ENCODE results near the gene INTS7. TPM values are rescaled to one million over a fixed set of nuclear protein-coding genes. Genes with fewer than 3 reads are reported as not detected.

INTS7 gene
- total RNA-seq, 2 donors from 2014 or later, result 4.7 to 16.9 TPM

GRCh38 chr1:211935448-211935970 is 99.8 kb downstream of the INTS7 start:
- TF ChIP-seq CTCF (IDR thresholded peaks at IDR 0.05), result no peak
- no peak overlapping the region for H3K4me3 ChIP-seq
- no peak overlapping the region for H3K27ac ChIP-seq
- peaks cover 0 to 3% of the 10 kb centered on the region in 2 donors for H3K4me1 ChIP-seq (ENCODE audit: control insufficient read depth in 1 of 2, low read depth in 2 of 2)
- no peak for DNase-seq (ENCODE audit: low spot score)
- no peaks in the 10 kb centered on the region for H3K9me3 ChIP-seq
- no peaks in the 10 kb centered on the region for H3K27me3 ChIP-seq (replicated peaks; ENCODE audit: insufficient read depth)
- no peak for ATAC-seq (ENCODE audit: insufficient number of reproducible peaks, low FRiP score, low read depth)
- no peaks in the 10 kb centered on the region for H3K36me3 ChIP-seq

- H3K9me3 ChIP-seq, result no peaks in the 10 kb centered on the region
- ATAC-seq (ENCODE audit: insufficient number of reproducible peaks, low FRiP score, low read depth) (no peak), DNase-seq (ENCODE audit: low spot score) (no peak)
- H3K36me3 ChIP-seq, result no peaks in the 10 kb centered on the region
- TF ChIP-seq CTCF (IDR thresholded peaks at IDR 0.05), result no peak
- no peak overlapping the region for H3K4me3 ChIP-seq
- no peak overlapping the region for H3K27ac ChIP-seq
- H3K4me1 ChIP-seq (ENCODE audit: control insufficient read depth in 1 of 2, low read depth in 2 of 2), result peaks cover 0 to 3% of the 10 kb centered on the region in 2 donors
- no peaks in the 10 kb centered on the region for H3K27me3 ChIP-seq (replicated peaks; ENCODE audit: insufficient read depth)
These were observed 101.2 kb downstream of the INTS7 start for GRCh38 chr1:211933946-211934714.

- no peak for TF ChIP-seq CTCF (IDR thresholded peaks at IDR 0.05)
- no peaks in the 10 kb centered on the region for H3K36me3 ChIP-seq
- H3K4me3 ChIP-seq, result no peak overlapping the region
- H3K27ac ChIP-seq, result no peak overlapping the region
- no peaks in the 10 kb centered on the region for H3K27me3 ChIP-seq (replicated peaks; ENCODE audit: insufficient read depth)
- DNase-seq (ENCODE audit: low spot score) (no peak), ATAC-seq (ENCODE audit: insufficient number of reproducible peaks, low FRiP score, low read depth) (no peak)
- H3K9me3 ChIP-seq, result no peaks in the 10 kb centered on the region
- H3K4me1 ChIP-seq (ENCODE audit: control insufficient read depth in 1 of 2, low read depth in 2 of 2), result no peaks in the 10 kb centered on the region
These were observed 102.5 kb downstream of the INTS7 start for GRCh38 chr1:211932933-211933254.

GRCh38 chr1:211932231-211932932 is 103.0 kb downstream of the INTS7 start:
- DNase-seq (ENCODE audit: low spot score) (no peak), ATAC-seq (ENCODE audit: insufficient number of reproducible peaks, low FRiP score, low read depth) (no peak)
- TF ChIP-seq CTCF (IDR thresholded peaks at IDR 0.05), result no peak
- Histone ChIP-seq H3K9me3 (no peaks in the 10 kb centered on the region), H3K4me1 (ENCODE audit: control insufficient read depth in 1 of 2, low read depth in 2 of 2) (no peaks in the 10 kb centered on the region), H3K27me3 (replicated peaks; ENCODE audit: insufficient read depth) (no peaks in the 10 kb centered on the region), H3K4me3 (no peak overlapping the region), H3K27ac (no peak overlapping the region), H3K36me3 (no peaks in the 10 kb centered on the region)

- ATAC-seq (ENCODE audit: insufficient number of reproducible peaks, low FRiP score, low read depth), result no peak
- DNase-seq (ENCODE audit: low spot score), result no peak
- Histone ChIP-seq H3K36me3 (no peaks in the 10 kb centered on the region), H3K9me3 (no peaks in the 10 kb centered on the region), H3K27ac (no peak overlapping the region), H3K4me3 (no peak overlapping the region), H3K27me3 (replicated peaks; ENCODE audit: insufficient read depth) (no peaks in the 10 kb centered on the region), H3K4me1 (ENCODE audit: control insufficient read depth in 1 of 2, low read depth in 2 of 2) (no peaks in the 10 kb centered on the region)
- TF ChIP-seq CTCF (IDR thresholded peaks at IDR 0.05), result no peak
These were observed 105.7 kb downstream of the INTS7 start for GRCh38 chr1:211929683-211930082.
